NCI-H2107 (cell line): Measurements from ENCODE around the gene TRHDE.

ENCODE experiments used
- DNase-seq: peaks from one replicate; lab custom pipeline; 2025; lab: John Stamatoyannopoulos, UW

Gene TRHDE

GRCh38 chr12:72272091-72272661 is at the start of gene TRHDE:
TRHDE (plus strand) TSS chr12:72272370; CDS start chr12:72272644, 274 bp downstream.
- DNase-seq = no peak

GRCh38 chr12:72226510-72226909 is 45.7 kb upstream of the TRHDE start:
- DNase-seq = no peak

GRCh38 chr12:72228424-72228823 is 43.7 kb upstream of the TRHDE start:
- DNase-seq = no peak

GRCh38 chr12:72230589-72230988 is 41.6 kb upstream of the TRHDE start:
- no peak for DNase-seq

- no peak for DNase-seq
Measured at GRCh38 chr12:72234886-72235285, 37.3 kb upstream of the TRHDE start.

GRCh38 chr12:72236071-72236705 is 36.0 kb upstream of the TRHDE start:
- DNase-seq = no peak

GRCh38 chr12:72241552-72241951 is 30.6 kb upstream of the TRHDE start:
- DNase-seq = no peak

- DNase-seq = no peak
Measured at GRCh38 chr12:72242946-72243345, 29.2 kb upstream of the TRHDE start.

- DNase-seq = no peak
Measured at GRCh38 chr12:72246370-72246769, 25.8 kb upstream of the TRHDE start.

GRCh38 chr12:72250346-72250745 is 21.8 kb upstream of the TRHDE start:
- no peak for DNase-seq

GRCh38 chr12:72256725-72257124 is 15.4 kb upstream of the TRHDE start:
- no peak for DNase-seq

GRCh38 chr12:72261885-72262284 is 10.3 kb upstream of the TRHDE start:
- no peak for DNase-seq

- DNase-seq = no peak
Measured at GRCh38 chr12:72264548-72265175, 7.5 kb upstream of the TRHDE start.

- no peak for DNase-seq
Measured at GRCh38 chr12:72267974-72268373, 4.2 kb upstream of the TRHDE start.

GRCh38 chr12:72268386-72268785 is 3.8 kb upstream of the TRHDE start:
- no peak for DNase-seq

- DNase-seq = no peak
Measured at GRCh38 chr12:72269491-72269890, 2.7 kb upstream of the TRHDE start.

- no peak for DNase-seq
Measured at GRCh38 chr12:72270246-72270645, 1.9 kb upstream of the TRHDE start.

- DNase-seq = no peak
Measured at GRCh38 chr12:72270961-72271360, 1.2 kb upstream of the TRHDE start.

- no peak for DNase-seq
Measured at GRCh38 chr12:72271451-72272090, 599 bp upstream of the TRHDE start.

GRCh38 chr12:72272731-72273498 is 745 bp downstream of the TRHDE start:
- DNase-seq = no peak

- no peak for DNase-seq
Measured at GRCh38 chr12:72273499-72273837, 1.3 kb downstream of the TRHDE start.

- no peak for DNase-seq
Measured at GRCh38 chr12:72273851-72274351, 1.7 kb downstream of the TRHDE start.
